ENCODE results near the gene TRIM42.

The TRIM42 gene

GRCh38 chr3:140727886-140728285, 50.0 kb downstream of the TRIM42 start:
- no peak for TF ChIP-seq CTCF (IDR thresholded peaks at IDR 0.05)
- H3K4me1 ChIP-seq = no peaks in the 10 kb centered on the region
- H3K27me3 ChIP-seq = peaks cover 0 to 3% of the 10 kb centered on the region in 2 donors
- no peak overlapping the region for H3K4me3 ChIP-seq
- DNase-seq = no peak
- H3K9me3 ChIP-seq = no peaks in the 10 kb centered on the region
- H3K36me3 ChIP-seq = no peaks in the 10 kb centered on the region
- no peak overlapping the region for H3K27ac ChIP-seq
- intact Hi-C loops (cut with DNase I; ENCODE audit: low total_unique reads) = no loop called here

DNA sequence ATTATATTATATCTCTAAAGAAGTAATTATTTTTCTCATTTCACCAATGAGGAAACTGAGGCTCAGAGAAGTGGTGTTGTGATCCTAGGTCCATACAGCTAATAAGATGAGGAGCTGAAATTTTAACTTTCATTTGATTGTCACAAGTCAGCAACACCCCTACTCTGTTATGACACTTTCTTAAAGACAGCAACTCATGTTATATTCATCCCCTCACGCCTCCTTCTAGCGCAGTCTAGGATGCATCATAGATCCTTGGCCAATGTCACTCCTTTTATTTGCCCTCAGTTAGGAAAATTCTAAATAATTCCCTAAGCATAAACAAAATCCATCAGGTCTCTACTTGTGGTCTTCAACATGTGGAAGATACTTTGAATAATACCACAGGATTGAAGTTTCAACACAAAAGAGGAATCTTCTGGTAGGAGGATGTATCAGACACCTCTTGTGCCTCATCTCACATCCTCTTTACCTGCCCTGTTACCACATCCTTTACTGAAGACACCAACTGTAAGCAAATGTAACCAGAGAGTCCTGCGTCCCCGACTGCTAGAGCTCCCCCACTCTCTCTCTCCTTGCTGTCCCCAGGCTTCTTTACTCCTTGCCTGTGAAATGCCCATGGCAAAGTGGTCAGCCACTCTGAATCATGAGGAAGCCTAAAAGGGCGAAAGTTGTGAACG, 53.7 kb downstream of the TRIM42 start:
- Histone ChIP-seq H3K27ac (no peak overlapping the region), H3K4me3 (no peak overlapping the region), H3K4me1 (no peaks in the 10 kb centered on the region), H3K27me3 (no peaks in the 10 kb centered on the region), H3K9me3 (no peaks in the 10 kb centered on the region), H3K36me3 (no peaks in the 10 kb centered on the region)
- intact Hi-C loops (cut with DNase I; ENCODE audit: low total_unique reads) = no loop called here
- DNase-seq = no peak
- no peak for TF ChIP-seq CTCF (IDR thresholded peaks at IDR 0.05)

DNA sequence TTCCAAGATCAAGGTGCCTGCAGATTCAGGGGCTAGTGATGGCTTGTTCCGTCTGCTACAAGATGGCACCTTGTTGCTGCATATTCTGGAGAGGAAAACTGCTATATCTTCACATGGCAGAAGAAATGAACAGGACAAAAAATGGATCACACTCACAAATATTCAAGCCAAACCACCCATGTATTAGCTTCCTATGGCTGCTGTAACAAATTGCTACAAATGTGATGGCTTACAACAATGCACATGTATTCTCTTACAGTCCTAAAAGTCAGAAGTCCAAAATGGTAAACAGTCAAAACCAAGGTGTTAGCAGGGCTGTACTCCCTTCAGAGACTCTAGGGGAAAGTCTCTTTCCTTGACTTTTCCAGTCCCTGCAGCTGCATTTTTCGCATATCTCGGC, 55.8 kb downstream of the TRIM42 start:
- TF ChIP-seq CTCF (IDR thresholded peaks at IDR 0.05) = no peak
- no peak overlapping the region for H3K4me3 ChIP-seq

GRCh38 chr3:140736863-140737460, 59.1 kb downstream of the TRIM42 start:
- intact Hi-C loops (cut with DNase I; ENCODE audit: low total_unique reads) = no loop called here
- H3K27me3 ChIP-seq = no peaks in the 10 kb centered on the region
- DNase-seq = peak in 1 of 2 donors; percentile 55
- H3K36me3 ChIP-seq = no peaks in the 10 kb centered on the region
- peak in 1 of 2 experiments; percentile 27 for TF ChIP-seq CTCF (IDR thresholded peaks at IDR 0.05)
- H3K9me3 ChIP-seq = no peaks in the 10 kb centered on the region
- H3K4me1 ChIP-seq = no peaks in the 10 kb centered on the region
- H3K4me3 ChIP-seq = no peak overlapping the region
- H3K27ac ChIP-seq = no peak overlapping the region

More for the DNA sequence above, 55.8 kb downstream of the TRIM42 start:
- Histone ChIP-seq H3K27me3 (no peaks in the 10 kb centered on the region), H3K36me3 (no peaks in the 10 kb centered on the region), H3K9me3 (no peaks in the 10 kb centered on the region), H3K27ac (no peak overlapping the region), H3K4me1 (no peaks in the 10 kb centered on the region)
- intact Hi-C loops (cut with DNase I; ENCODE audit: low total_unique reads) = no loop called here
- DNase-seq = no peak

DNA sequence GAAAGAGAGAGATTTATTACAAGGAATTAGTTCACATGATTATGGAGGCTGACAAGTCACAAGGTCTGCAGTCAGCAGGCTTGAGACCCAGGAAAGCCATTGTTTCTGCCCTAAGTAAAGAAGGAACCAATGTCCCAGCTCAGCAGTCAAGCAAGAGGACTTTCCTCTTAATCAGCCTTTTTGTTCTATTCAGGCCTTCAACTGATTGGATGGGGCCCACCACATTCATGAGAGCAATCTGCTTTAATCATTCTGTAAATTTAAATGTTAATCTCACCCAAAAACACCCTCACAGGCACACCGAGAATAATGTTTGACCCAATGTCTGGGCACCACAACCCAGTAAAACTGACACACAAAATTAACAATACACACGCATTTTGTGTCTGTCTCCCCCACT, 64.3 kb downstream of the TRIM42 start:
- Histone ChIP-seq H3K4me1 (no peaks in the 10 kb centered on the region), H3K4me3 (no peak overlapping the region), H3K9me3 (no peaks in the 10 kb centered on the region), H3K27ac (no peak overlapping the region), H3K27me3 (no peaks in the 10 kb centered on the region), H3K36me3 (no peaks in the 10 kb centered on the region)
- intact Hi-C loops (cut with DNase I; ENCODE audit: low total_unique reads) = no loop called here
- no peak for DNase-seq
- TF ChIP-seq CTCF (IDR thresholded peaks at IDR 0.05) = no peak

All from tibial artery (tissue), 4 donors.